HG03432 (cell line): Measurements from ENCODE around the gene NCKAP5L.

Experiments
- ATAC-seq: cut with Tn5 transposase; IDR thresholded peaks from one replicate; pipeline ENCODE4 v1.9.1; 2021; ENCODE audit warnings: mild to moderate bottlenecking, moderate library complexity; ENCODE audit not compliant: unreplicated experiment

Gene NCKAP5L

GRCh38 chr12:49801141-49802063 is 26.8 kb downstream of the NCKAP5L start:
- ATAC-seq = no peak

GRCh38 chr12:49800421-49801140 is 27.6 kb downstream of the NCKAP5L start:
- ATAC-seq = no peak

GRCh38 chr12:49798934-49799333 is 29.3 kb downstream of the NCKAP5L start:
- no peak for ATAC-seq

GRCh38 chr12:49798248-49798647 is 30.0 kb downstream of the NCKAP5L start:
- no peak for ATAC-seq

GRCh38 chr12:49797449-49797776 is 30.8 kb downstream of the NCKAP5L start:
- no peak for ATAC-seq

GRCh38 chr12:49796606-49797448 is 31.4 kb downstream of the NCKAP5L start:
- no peak for ATAC-seq

GRCh38 chr12:49796155-49796554 is 32.1 kb downstream of the NCKAP5L start:
- no peak for ATAC-seq

- no peak for ATAC-seq
These were observed 32.5 kb downstream of the NCKAP5L start for GRCh38 chr12:49795654-49796105.

GRCh38 chr12:49794811-49795653 is 33.2 kb downstream of the NCKAP5L start:
- ATAC-seq = no peak

GRCh38 chr12:49794021-49794420 is 34.2 kb downstream of the NCKAP5L start:
- ATAC-seq = no peak

GRCh38 chr12:49793620-49794019 is 34.6 kb downstream of the NCKAP5L start:
- ATAC-seq = no peak

GRCh38 chr12:49792976-49793580 is 35.1 kb downstream of the NCKAP5L start:
- no peak for ATAC-seq

- no peak for ATAC-seq
These were observed 35.8 kb downstream of the NCKAP5L start for GRCh38 chr12:49792181-49792970.

GRCh38 chr12:49791700-49792099 is 36.5 kb downstream of the NCKAP5L start:
- ATAC-seq = no peak

GRCh38 chr12:49790741-49791555 is 37.3 kb downstream of the NCKAP5L start:
- ATAC-seq = no peak

- ATAC-seq = no peak
These were observed 38.2 kb downstream of the NCKAP5L start for GRCh38 chr12:49789992-49790391.

GRCh38 chr12:49787672-49788071 is 40.5 kb downstream of the NCKAP5L start:
- ATAC-seq = no peak

- ATAC-seq = no peak
These were observed 43.3 kb downstream of the NCKAP5L start for GRCh38 chr12:49784756-49785409.
